Heart left ventricle (tissue), 13 donors: Measurements from ENCODE around the gene TRRAP.

Source experiments
- CTCF ChIP-seq, 12 donors: fragments of 200-600 bp; sonication (generic) in 4 of 12; IDR thresholded peaks; one replicate each; pipeline versions ENCODE4 v1.5.0 to v1.8.0; 2018 to 2022; ENCODE audit warnings: antibody characterized with exemption in 12 of 12, mild to moderate bottlenecking in 5 of 12
- POLR2A ChIP-seq, 2 donors: fragments of 450-650 bp; IDR thresholded peaks; one replicate each; pipeline ENCODE4 v1.6.1; 2017; ENCODE audit warnings: antibody characterized with exemption in 2 of 2, mild to moderate bottlenecking in 2 of 2, moderate library complexity in 2 of 2
- donor health status: ischemic (EF 13 %, LVEDD 7.1; RV severe dilation, severe dysfunction).
- donor health status: DM: no; HTN: yes; CAD: no.
- donor health status: DM: no; HTN: no; CAD: no.
- donor health status: ischemic (EF 25% LVEDD 6.9; RV normal size, moderate dysfunction).
- donor health status: ischemic (EF 25% LVEDD 5.7; RV mildly dilated, moderate dysfunction).
- donor health status: ischemic (EF 35%, LVEDD 5.7; RV mildly dilated, moderate dysfunction).
- donor health status: nonischemic (EF 11% LVEDD 7.7; RV severe dilation, severe dysfunction).
- donor health status: DM: yes; HTN: yes; CAD: no.
- donor health status: PGD.
- donor health status: ischemic (EF 29% LVEDD 5.4; RV normal size, mild dysfunction).
- donor health status: nonischemic (EF 23%, LVEDD 6.1; RV moderate dilation, normal function).

- TF ChIP-seq CTCF (IDR thresholded peaks at IDR 0.05) (no peak), POLR2A (IDR thresholded peaks at IDR 0.05) (no peak)
Measured at GRCh38 chr7:99024066-99024465, 145.7 kb downstream of the TRRAP start.
